Stimulated activated CD8-positive, alpha-beta memory T cell treated with anti-CD3 and anti-CD28 coated beads, Interleukin-15, amount 100 ng/mL, for 24 hours (primary cell): ENCODE results near the gene DPP7.
"Not testable (repeated sequence)": the region's sequence is repeated elsewhere in the genome, so short reads cannot be mapped to it uniquely, and the experiment has no call there.

Experiments used
- DNase-seq: peaks from one replicate; pipeline ENCODE4 v3.0.0-alpha.2; 2020; ENCODE audit warnings: low read depth

DPP7 gene

DNA sequence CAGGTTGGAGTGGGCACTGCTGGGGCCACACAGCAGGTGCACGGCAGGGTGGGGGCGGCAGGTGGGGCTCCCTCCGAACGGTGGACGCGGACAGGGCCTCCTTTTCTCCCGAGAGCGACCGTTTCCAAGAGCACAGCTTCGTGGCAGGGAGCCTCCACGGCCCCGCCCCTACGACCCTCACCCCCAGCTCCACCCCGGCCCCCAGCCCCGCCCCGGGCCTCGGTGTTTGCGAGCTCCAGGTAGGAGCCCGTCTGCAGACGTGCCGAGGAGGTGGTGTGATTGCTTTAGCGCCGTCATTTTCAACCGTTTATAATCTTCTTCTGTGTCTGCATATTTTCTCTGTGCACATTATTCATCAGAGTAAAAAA, 33.2 kb upstream of the DPP7 start:
- no peak for DNase-seq

DNA sequence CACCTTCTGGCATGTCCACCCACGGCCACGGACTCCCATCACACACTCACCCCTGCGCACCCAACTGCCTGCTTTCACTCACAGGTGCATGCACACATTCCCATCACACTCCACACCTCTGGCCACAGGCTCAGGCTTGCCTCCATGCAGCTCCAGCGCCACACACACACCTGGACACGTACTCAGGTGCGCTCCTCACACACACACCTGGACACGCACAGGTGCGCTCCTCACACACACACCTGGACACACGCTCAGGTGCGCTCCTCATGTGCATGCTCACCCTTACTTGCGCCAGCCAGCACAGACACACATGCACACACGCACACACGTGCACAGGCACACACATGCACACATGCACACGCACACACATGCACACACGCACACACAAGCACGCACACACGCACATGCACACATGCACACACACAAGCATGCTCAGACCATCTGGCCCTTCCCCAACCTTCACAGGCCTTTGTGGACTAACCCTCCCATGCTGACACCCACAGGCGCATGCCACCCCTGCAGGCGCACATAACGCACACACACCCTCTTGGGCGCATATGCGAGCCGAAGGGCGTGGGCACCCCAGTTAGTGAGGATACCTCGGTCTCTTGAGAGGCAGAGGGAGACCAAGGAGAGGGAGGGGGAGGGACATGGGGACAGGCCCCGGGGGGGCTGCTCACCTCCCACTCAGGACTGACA, 32.7 kb upstream of the DPP7 start:
- DNase-seq, result no peak

DNA sequence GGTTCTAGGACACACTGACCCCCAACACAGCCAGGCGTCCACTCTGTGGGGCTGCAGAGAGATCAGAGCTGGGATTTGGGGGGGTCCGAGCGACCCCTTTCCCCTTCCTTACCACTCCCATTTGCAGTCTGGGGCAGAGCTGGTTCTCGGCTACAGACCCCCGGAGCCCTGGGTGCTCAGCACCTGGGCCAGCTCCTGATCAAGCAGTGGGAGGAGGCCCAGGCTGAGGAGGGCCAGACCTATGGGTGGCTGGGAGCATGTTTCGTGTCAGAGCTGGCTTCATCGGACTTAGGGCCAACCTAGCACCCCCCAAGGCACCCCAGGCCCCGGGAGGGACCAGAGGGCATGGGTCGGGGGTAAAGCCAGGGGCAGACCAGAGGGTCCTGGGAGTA, 32.0 kb upstream of the DPP7 start:
- no peak for DNase-seq

DNA sequence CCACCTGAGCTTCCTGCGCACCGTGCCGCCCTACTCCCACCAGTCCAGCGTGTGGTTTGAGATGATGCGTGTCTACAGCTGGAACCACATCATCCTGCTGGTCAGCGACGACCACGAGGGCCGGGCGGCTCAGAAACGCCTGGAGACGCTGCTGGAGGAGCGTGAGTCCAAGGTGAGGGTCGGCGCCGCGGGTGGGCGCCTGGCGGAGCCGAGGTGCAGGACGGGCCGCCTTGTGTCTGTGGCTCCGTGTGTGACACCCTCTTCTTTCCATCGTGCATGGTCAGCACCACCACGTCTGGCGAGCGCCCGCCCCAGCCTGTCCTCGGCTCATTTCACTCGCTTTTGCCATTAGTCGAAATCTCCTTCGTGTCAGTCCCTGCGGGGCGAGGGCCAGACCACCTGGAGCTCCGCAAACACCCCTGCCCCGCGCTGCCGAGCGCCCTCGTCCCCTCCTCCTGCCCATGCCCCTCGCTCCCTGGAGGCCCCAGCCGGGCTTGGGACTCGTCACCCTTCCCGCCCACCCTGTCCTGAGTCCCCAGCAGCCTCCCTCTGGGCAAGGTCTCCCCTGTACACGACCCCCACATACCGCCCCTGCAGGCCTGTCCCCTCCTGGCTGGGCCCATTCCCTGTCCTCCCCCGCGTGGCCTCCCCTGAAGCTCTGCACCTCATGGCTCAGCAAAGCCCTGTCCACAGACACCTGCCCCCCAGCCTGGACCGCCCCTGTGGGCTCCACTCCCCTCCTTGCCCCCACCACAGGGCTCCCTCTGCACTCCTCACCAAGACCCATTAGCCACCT, 31.4 kb upstream of the DPP7 start:
- no peak for DNase-seq

DNA sequence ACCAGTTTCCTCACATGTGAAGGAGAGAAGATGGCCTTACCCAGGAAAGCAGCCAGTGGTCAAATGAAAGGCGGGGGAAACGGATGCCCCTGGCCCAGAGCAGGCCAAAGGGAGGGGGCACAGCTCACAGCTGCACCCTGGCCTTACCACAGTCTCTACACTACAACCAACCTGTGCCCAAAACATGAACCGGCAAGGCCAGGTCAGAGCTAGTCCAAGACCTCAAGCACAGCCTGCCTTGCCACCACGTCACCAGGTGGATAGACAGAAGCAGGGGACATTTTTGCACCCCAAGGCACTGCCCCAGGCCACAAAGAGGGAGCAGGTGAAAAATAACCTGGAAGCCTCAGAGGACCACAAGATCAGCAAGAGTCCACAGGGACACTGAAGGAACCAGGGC, 28.9 kb upstream of the DPP7 start:
- DNase-seq, result no peak

DNA sequence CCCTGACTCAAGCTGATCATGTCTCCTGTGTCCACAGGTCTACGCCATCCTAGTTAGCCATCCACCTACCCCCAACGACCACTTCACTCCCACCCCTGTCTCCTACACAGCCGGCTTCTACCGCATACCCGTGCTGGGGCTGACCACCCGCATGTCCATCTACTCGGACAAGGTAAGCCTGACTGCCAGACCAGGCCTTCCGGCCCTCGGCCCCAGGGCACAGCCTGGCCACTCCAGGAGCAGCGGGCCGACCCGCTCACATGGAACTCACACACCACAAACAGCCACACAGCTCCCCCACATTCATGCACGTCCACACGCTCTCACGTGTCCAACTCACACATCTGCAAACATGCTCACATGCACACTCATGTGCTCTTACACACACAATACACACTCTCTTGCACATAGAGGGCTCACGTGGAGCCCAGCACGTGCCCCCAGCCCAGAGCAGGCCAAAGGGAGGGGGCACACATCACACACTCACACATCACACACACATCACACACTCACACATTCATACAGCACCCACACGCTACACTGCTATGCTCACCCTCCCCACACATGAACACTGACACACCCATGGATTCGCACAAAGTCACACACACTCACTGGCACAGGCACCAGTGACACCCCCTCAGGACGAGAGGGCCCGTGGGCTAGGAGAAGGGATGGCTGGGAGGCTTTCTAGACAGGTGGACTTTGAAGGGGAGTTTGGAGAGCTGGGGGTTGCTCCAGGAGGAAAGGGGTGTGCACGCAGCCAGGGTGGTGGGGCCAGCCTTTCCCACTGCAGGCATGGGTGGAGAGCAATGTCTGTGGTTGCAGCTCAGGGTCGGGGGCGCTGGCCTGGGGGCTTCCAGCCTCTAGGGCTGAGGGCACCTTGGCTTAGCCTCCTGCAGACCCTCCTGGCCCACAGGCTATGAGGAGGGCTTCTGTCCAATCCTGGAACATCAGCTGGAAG, 27.7 kb upstream of the DPP7 start:
- no peak for DNase-seq

DNA sequence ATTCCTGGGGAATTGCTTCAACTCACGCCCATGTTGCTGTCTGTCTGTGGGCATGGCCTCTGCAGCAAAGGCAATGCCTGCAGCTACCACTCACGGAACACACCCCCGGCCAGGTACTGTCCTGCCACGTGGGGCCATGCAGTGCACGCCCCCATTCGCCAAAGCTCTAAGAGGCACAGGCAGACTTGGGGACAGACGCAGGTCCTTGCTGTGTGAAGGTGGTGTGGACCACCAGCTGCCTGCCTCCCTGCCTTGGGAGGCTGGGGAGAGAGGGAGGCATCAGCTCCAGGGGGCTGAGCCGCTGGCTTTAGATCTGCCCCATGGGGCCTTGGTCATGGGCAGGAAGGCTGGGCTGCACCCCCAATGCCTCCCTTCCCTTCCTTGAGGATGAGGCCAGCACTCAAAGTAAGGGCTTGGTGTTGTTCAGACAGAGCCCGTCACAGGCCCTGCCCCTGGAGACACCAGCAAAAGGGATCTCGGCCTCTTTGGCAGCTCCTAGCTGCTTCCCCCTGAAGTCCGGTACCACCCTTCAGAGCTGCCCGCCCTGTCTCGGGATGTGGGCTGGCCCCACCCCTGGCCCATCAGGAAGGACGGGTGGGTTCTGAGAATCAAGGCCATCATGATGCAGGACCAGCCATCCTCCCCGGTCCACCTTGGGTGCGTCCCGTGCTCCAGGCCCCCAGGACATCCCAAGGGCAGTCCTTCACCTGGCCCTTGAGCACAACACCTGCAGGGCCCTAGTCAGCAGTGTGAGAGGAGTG, 26.7 kb upstream of the DPP7 start:
- DNase-seq, result no peak

DNA sequence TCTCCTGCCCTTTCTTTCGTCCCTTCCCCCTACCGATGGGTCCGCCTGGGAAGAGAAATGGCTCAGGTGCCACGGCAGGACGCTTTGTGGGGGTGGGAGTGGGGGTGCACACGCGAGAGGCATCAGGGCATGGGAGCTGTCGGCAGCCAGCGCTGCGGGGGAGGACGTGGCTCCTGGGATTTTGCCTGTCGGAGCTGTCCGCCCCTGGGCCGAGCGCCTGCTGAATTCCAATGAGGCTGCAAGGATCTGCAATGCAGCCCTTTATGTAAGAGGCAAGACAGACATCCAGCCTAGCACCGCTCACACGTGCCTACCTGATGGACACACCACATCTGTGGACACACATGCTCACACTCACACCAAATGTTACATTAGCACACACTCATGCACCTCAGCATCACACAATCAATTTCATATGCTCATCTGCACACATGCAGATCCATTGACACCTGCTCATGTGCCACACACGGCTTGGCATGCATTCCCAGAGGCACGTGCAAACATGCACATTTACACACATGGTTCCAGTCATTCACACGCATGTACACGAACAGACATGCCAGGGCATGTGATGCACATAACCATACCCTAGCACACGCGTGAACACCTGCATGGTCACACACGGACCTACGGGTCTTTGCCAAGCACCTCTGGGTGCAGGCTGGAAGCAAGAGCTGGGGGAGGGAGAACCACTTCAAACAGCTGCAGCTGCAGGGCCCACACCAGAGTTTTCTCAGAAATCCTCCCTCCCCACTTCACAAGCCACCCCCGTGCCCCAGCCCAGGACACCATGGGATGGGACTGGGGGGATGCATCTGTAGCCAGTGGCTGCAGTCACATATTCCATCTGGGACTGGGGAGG, 25.8 kb upstream of the DPP7 start:
- DNase-seq, result no peak

DNA sequence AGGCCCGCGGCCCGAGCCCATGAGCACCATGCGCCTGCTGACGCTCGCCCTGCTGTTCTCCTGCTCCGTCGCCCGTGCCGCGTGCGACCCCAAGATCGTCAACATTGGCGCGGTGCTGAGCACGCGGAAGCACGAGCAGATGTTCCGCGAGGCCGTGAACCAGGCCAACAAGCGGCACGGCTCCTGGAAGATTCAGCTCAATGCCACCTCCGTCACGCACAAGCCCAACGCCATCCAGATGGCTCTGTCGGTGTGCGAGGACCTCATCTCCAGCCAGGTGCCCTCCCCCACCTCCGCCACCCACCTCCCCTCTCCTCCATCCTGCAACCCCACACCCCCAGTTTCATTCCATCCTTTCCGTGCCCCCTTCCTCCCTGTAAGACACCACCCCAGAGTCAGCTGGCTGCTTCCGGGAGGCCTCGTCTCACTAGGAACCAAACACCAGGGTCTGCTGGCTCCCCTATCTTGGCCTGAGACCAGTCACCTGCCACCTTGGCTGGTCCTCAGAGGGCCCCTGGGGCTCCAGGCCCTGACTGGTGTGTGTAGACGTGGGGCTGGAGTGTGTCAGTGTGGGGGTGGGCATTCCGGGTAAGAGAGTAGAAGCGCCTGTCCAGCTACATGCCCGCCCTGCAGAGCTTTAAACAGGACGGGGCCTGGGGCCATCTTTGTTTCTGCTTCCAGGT, 25.1 kb upstream of the DPP7 start:
- DNase-seq, result no peak

DNA sequence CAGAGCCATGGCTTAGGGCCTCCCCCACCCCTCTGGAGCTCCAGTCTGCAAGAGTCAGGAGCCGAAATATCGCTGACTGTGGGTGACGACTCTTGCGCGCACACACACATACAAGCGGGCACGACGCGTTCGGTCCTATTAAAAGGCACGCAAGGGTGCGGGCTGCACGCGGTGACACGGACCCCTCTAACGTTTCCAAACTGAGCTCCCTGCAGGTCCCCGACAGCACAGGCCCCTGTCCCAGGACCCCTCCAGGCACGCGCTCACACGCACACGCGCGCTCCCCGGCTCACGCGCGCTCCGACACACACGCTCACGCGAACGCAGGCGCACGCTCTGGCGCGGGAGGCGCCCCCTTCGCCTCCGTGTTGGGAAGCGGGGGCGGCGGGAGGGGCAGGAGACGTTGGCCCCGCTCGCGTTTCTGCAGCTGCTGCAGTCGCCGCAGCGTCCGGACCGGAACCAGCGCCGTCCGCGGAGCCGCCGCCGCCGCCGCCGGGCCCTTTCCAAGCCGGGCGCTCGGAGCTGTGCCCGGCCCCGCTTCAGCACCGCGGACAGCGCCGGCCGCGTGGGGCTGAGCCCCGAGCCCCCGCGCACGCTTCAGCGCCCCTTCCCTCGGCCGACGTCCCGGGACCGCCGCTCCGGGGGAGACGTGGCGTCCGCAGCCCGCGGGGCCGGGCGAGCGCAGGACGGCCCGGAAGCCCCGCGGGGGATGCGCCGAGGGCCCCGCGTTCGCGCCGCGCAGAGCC, 24.4 kb upstream of the DPP7 start, which contains the start of gene GRIN1:
TSS of gene GRIN1 (plus strand) at position 433 of the 746 bp plus-strand sequence. CDS start 333 bp downstream, outside the sequence.
- no peak for DNase-seq

DNA sequence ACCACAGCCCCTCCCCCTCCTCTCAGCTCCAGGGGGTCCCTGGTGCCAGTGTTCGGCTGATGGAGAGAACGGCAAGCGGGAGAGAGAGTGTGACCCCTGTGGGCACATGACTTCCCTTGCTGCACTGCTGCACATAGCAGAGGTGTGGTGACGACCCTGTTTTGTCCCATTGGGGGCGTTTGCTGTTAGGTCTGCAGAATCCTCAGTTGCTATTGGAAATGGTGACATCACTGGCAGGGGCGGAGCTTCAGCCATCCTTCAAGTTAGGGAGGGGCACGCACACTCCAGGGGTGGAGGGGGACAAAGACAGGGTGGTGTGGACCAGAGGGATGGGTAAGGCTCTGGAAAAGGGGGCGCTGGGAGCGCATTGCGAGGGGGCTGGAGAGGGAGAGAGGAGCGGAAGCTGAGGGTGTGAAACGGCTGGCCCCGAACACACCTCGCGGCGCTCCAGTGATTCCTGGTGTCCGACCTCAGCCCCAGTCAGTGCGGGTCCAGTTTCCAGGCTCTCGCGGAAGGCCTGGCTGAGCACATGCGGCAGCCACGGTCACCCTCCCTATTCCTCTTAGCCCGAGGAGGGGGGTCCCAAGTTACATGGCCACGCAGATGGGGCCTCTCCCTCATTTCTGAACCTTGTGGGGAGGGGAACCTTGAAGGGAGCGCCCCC, 23.7 kb upstream of the DPP7 start:
- no peak for DNase-seq

DNA sequence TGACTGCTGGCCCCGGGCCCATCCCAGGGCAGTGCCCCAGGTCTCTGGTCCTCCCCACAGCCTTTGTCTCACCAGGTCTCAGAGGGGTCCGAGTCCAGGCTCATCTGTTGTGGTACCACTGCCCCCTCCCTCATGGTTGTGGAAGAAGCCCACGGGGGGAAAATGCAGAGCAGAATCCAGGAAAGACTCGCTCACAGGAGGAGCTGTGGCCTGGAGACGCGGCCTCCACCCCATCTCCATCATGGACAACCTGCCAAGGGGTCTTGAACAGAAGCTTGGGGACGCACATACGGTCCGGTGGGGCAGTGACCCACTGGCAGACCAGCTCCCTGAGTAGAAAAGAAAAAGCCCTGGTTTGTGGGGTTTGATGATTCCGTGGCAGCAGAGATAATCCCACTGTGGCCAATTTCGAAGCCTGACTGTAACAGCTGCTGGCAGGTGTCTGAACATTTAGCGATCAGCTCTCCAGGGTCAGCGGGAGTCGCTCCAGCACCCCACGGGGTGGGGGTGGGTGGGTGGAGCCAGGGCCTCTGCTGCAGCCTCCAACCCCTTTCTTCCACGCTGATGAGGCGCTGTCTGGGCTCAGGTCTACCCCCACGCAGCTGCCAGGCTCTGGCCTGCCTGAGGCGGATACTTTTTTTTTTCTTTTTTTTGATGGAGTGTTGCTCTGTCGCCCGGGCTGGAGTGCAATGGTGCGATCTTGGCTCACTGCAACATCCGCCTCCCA, 22.5 kb upstream of the DPP7 start:
- no peak for DNase-seq

DNA sequence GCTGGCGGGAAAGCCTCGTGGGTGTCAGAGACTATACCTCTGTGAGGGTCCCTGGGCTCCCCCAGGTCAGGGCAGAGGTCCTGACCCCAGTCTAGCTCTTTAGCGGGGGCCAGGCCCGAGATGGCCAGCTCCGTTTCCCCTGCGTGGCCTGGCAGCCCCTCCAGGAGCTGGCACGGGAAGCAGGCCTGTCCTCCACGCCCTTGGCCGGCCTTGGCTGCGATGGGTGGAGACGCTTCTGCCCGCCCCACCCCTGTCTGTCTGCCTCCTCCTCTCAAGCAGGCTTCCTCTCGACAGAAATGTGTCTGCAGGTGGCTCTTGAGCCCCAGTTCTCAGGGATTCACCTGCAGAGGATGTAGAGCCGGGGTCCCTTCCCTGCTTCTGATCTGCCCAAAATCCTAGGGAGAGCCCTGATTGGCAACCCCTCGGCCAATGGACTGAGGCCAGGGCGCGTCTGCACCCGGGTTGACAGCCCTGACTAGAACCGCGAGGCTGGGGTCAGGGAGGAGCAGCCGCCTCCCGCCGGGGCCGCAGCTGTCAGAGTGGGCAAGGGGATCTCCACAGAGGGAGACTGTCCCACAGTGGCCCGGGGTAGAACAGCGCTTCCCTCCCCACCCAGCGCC, 21.8 kb upstream of the DPP7 start:
- no peak for DNase-seq

DNA sequence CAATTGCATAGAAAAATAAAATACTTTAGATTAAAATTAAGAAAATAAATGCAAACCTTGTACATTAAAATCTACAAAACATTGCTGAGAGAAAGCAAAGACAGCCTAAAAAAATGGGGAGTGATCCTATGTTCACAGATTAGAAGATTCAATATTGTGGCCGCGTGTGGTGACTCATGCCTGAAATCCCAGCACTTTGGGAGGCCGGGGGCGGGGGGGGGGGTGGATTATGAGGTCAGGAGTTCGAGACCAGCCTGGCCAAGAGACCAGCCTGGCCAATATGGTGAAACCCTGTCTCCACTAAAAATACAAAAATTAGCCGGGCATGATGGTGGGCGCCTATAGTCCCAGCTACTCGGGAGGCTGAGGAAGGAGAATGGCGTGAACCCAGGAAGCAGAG, 20.6 kb upstream of the DPP7 start:
- not testable (repeated sequence) for DNase-seq

DNA sequence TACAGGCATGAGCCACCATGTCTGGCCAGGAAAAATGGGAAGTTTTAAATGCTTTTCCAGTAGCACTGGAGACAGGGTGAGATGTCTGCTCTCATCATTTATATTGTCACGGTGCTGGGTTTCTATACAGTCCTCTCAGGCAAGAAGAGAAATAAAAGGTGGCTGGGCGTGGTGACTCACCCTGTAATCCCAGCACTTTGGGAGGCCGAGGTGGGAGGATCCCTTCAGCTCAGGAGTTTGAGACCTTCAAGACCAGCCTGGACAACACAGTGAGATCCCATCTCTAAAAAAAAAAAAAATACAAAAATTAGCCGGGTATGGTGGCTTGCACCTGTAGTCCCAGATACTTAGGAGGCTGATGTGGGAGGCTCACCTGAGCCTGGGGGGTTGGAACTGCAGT, 19.7 kb upstream of the DPP7 start:
- DNase-seq, result no peak

DNA sequence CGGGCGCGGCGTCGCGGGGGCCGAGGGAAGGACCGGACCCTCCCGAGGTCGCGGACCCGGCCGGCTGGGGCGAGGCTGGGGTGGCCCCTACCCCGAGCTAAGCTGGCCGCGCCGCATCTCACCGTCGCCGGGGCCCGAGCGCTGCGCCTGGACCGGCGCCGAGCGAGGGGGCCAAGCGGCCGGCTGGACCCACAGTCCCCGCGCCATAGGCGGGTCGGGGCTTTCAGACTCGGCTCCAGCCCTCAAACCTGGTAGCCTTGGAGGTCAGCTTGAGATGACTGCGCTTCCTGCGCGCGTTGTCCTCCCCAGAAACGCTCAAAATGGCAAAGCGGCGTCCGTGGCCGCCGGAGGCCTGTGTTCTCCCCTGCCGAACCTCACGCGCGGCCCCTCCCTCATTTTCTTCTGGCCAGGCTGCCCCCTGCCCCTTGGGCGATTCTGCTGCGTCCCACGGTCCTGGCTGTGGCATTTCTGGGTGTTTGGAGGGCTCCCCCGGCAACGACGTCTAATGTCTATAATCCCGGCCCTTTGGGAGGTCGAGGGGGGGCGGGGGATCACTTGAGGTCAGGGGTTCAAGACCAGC, 15.7 kb upstream of the DPP7 start:
- DNase-seq, result no peak

DNA sequence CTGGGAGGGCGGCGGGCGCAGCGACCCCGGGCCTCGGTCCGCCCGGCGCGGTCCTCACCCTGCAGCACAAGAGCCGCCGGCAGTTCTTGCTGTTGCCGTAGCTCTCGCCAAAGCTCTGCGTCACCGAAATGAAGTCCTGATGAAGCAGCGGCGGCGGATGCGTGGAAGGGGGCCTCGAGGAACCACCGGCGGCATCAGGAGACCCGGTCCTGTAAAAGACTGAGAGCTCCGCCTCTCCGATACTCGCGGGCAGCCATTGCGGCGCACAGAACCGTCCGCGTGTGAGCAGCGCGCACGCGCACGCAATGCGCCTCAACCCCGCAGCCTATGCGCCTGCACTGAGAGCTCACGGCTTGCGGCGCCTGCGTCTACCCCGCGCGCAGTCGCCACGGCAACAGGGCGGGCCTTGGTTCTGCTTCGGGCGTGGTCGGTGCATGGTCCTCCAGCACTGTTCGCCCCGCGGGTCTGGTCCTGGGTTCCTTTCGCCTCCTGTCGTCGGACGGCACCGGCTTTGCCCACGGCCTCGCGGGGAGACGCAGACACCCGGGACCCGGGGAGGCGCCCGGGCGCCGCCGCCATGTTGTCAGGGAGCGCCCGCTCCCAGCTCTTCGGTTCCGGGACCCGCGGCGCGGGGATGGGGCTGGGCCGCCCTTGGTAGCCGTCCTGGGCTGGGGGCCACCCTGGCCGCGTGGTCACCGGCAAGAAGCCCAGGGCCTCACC, 15.1 kb upstream of the DPP7 start:
- DNase-seq, result peak; percentile 81
